Right lobe of liver (tissue), 4 donors: ENCODE measurements around the gene SLC12A3.

Experiments
- POLR2A ChIP-seq: fragments of 450-650 bp; IDR thresholded peaks from one replicate; pipeline ENCODE4 v1.6.1; 2017; ENCODE audit warnings: antibody characterized with exemption, mild to moderate bottlenecking
- TF ChIP-seq, protein P1 (sequence below), 4 donors: fragments of 200-600 bp in 3 of 4; fragments of 450-650 bp in 1 of 4; IDR thresholded peaks; one replicate each; pipeline versions ENCODE4 v1.5.1 to v1.8.0; 2016 to 2022; ENCODE audit warnings: antibody characterized with exemption in 4 of 4, mild to moderate bottlenecking in 2 of 4
- donor health status: DM: no; HTN: no; CAD: no.
- donor health status: DM: no; HTN: no; CAD: no.
- donor health status: DM: no; HTN: yes; CAD: no.

DNA sequence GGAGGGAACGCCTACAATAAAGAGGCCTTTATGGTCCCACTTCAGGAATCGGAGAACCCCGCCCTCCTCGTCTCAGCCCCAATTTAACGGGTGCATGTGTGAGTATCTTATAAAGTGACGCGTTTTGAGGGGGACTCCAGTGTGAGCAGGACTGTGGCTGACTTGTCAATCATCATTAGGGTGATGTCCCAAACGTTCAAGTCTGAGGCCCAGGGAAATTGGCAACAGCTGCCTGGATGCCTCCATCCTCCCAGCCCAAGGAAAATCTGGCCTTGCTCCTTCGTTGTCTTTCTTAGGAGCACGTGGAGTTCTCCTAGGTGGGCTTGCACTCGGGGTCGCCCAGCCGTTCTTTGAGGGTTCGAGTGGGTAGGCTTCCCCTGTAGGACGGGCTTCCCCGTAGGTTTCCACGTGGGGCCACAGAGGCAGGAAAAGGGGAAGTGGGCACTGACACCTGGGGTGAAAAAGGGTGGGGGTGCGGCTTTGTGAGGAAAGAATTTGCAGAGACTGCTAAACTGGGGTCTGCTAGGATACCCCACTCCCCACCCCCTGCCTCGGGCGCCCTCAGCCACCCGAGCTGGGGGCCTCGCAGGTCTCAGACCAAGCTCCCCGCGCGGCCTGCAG, 66.4 kb downstream of the SLC12A3 start:
- TF ChIP-seq, protein P1, sequence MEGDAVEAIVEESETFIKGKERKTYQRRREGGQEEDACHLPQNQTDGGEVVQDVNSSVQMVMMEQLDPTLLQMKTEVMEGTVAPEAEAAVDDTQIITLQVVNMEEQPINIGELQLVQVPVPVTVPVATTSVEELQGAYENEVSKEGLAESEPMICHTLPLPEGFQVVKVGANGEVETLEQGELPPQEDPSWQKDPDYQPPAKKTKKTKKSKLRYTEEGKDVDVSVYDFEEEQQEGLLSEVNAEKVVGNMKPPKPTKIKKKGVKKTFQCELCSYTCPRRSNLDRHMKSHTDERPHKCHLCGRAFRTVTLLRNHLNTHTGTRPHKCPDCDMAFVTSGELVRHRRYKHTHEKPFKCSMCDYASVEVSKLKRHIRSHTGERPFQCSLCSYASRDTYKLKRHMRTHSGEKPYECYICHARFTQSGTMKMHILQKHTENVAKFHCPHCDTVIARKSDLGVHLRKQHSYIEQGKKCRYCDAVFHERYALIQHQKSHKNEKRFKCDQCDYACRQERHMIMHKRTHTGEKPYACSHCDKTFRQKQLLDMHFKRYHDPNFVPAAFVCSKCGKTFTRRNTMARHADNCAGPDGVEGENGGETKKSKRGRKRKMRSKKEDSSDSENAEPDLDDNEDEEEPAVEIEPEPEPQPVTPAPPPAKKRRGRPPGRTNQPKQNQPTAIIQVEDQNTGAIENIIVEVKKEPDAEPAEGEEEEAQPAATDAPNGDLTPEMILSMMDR (IDR thresholded peaks at IDR 0.05): no peak
- TF ChIP-seq POLR2A: no peak
